Measurements from ENCODE around the gene SCAI.
"Not testable (repeated sequence)": the region's sequence is repeated elsewhere in the genome, so short reads cannot be mapped to it uniquely, and the experiment has no call there.

Gene SCAI

GRCh38 chr9:125106285-125106893 is 36.9 kb downstream of the SCAI start:
- DNase-seq (ENCODE audit: low spot score), result no peak

GRCh38 chr9:125103770-125104460 is 39.4 kb downstream of the SCAI start:
- no peak for DNase-seq (ENCODE audit: low spot score)

GRCh38 chr9:125103021-125103420 is 40.3 kb downstream of the SCAI start:
- no peak for DNase-seq (ENCODE audit: low spot score)

GRCh38 chr9:125100822-125101221 is 42.5 kb downstream of the SCAI start:
- no peak for DNase-seq (ENCODE audit: low spot score)

- no peak for DNase-seq (ENCODE audit: low spot score)
These were observed 43.5 kb downstream of the SCAI start for GRCh38 chr9:125099816-125100215.

- no peak for DNase-seq (ENCODE audit: low spot score)
These were observed 47.4 kb downstream of the SCAI start for GRCh38 chr9:125095821-125096443.

GRCh38 chr9:125091121-125091520 is 52.2 kb downstream of the SCAI start:
- no peak for DNase-seq (ENCODE audit: low spot score)

- no peak for DNase-seq (ENCODE audit: low spot score)
These were observed 54.0 kb downstream of the SCAI start for GRCh38 chr9:125089331-125089730.

GRCh38 chr9:125088752-125089151 is 54.6 kb downstream of the SCAI start:
- DNase-seq (ENCODE audit: low spot score), result no peak

GRCh38 chr9:125085703-125086477 is 57.4 kb downstream of the SCAI start:
- DNase-seq (ENCODE audit: low spot score), result no peak

GRCh38 chr9:125082197-125082596 is 61.1 kb downstream of the SCAI start:
- not testable (repeated sequence) for DNase-seq (ENCODE audit: low spot score)

- not testable (repeated sequence) for DNase-seq (ENCODE audit: low spot score)
These were observed 62.5 kb downstream of the SCAI start for GRCh38 chr9:125080797-125081196.

GRCh38 chr9:125079931-125080330 is 63.4 kb downstream of the SCAI start:
- DNase-seq (ENCODE audit: low spot score), result no peak

- no peak for DNase-seq (ENCODE audit: low spot score)
These were observed 67.3 kb downstream of the SCAI start for GRCh38 chr9:125075997-125076396.

GRCh38 chr9:125074976-125075375 is 68.4 kb downstream of the SCAI start:
- no peak for DNase-seq (ENCODE audit: low spot score)

GRCh38 chr9:125066839-125067619 is 76.3 kb downstream of the SCAI start:
- no peak for DNase-seq (ENCODE audit: low spot score)

- no peak for DNase-seq (ENCODE audit: low spot score)
These were observed 81.9 kb downstream of the SCAI start for GRCh38 chr9:125061391-125061790.

GRCh38 chr9:125049212-125050049 is 93.9 kb downstream of the SCAI start:
- DNase-seq (ENCODE audit: low spot score), result no peak

GRCh38 chr9:125043631-125044030 is 99.7 kb downstream of the SCAI start:
- no peak for DNase-seq (ENCODE audit: low spot score)

- no peak for DNase-seq (ENCODE audit: low spot score)
These were observed 100.2 kb downstream of the SCAI start for GRCh38 chr9:125043148-125043547.

GRCh38 chr9:125038166-125038565 is 105.2 kb downstream of the SCAI start:
- no peak for DNase-seq (ENCODE audit: low spot score)

Measured in ecto neural progenitor cell (in vitro differentiated cells).